Left colon (tissue), 2 donors: ENCODE data around the gene CTH. TPM values are rescaled to one million over a fixed set of nuclear protein-coding genes. Genes with fewer than 3 reads are reported as not detected.

Experiments used
- ATAC-seq: fragments of 200-7000 bp; cut with Tn5 transposase; one replicate; pipeline ENCODE4 v1.9.1; 2020; ENCODE audit warnings: mild to moderate bottlenecking, moderate library complexity
- DNase-seq, 2 donors: peaks; one replicate each; pipeline ENCODE4 v3.0.0-alpha.2; 2020
- intact Hi-C, 2 donors: fragments of 100-400 bp; cut with DNase I in 1 of 2; cut with micrococcal nuclease in 1 of 2; formaldehyde crosslinking; loops; one replicate each; pipeline versions ENCODE4 v1.11.2 to v1.14.0; 2022; cut with DNase I, micrococcal nuclease
- total RNA-seq, 2 donors: library from RNA; stranded (reverse); fragmentation: NEBNext Ultra II Directional; extraction: Animal tissue kit (Norgen Biotek cat#: 25700); gene quantifications; one replicate each; pipeline ENCODE4 v1.2.1, GENCODE V29; 2021
- donor health status: DM: no; HTN: no; CAD: no.
- donor health status: DM: yes; HTN: yes; CAD: no.

CTH gene
- total RNA-seq, 2 donors from 2014 or later: 6.4 to 9.1 TPM

DNA sequence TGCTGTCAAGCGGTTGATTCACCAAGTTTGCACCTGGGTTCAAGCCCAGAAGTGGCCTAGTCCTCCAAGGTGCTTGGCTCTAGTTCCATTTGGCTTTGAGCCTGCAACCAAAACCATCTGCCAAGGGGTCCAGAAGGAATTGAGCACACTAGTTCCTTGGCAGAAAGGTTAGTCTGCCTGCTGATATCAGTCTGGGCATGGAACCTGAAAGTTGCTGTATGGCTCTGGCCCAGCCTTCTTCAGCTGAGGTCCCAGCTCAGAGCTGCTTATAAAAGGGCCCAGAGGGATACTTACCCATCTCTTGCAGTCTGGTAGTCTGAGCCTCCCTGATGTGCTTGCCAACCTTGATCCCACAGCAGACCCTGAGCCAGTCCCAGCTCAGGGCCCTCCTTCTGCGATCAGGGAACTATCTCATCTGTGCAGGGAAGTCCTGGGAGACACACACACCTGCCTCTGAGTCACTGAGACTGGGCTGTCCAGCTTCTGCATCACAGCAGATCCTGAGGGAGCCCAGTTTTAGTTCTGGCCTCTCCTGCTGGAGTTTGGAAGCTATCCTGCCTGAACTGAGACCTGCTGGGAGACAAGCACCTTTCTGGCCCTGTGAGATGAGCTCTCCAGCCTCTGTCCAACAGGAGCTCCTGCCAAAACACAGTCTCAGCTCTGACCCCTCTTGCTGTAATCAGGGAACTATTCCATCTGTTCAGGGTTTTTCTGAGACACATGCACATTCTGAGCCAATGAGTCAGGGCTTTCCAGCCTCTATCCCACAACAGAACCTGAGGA is 75.8 kb downstream of the CTH start:
- DNase-seq (no peak), ATAC-seq (no peak)
- intact Hi-C loops: no loop called here

DNA sequence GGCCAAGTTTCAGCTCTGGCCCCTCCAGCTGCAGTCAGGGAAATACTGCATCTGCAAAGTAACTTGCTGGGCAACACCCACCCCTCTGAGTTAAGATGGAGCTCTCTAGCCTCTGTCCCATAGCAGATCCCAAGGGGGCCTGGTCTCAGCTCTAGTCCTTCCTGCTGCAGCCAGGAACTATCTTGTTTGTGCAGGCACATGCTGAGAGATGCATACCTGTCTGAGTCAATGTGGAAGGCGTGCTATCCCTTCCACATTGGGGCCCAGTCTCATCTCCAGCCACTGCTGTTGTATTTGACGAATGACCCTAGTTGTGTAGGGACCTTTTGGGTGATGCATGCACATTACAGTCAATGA is 76.4 kb downstream of the CTH start:
- ATAC-seq: no peak
- intact Hi-C loops: no loop called here

DNA sequence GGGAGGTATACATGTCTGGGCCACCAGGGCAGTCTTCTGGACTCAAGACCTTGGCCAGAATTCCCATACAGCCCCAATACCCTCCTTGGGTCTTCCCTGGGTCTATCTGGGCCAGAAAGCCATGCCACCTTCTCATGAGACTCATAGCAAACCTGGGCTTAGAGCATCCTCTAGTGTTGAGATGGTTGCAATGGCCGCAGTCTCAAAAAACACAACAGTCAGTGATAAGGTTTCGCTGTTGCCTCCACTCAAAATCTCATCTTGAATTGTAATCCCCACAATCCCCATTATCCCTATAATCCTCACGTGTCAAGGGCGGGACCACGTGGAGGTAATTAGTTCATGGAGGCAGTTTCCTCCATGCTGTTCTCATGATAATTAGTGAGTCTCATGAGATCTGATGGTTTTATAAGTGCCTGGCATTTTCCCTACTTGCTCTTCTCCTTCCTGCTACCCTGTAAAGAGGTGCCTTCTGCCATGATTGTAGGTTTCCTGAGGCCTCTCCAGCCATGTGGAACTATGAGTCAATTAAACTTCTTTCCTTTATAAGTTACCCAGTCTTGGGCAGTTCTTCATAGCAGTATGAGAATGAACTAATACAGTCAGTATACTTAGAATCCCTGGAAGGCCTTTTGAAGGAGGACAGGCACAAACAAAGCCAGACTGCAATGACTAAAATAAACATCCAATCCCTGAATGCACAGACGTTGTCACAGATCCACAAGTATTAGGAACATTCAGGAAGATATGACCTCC is 77.0 kb downstream of the CTH start:
- intact Hi-C loops: no loop called here
- no peak for DNase-seq
- peak; percentile 85 for ATAC-seq

More for the DNA sequence above, 76.4 kb downstream of the CTH start:
- DNase-seq: no peak

Other genes starting within 250 kb of the CTH start
- gene LRRC40, start 205.7 kb upstream of the CTH start, total RNA-seq: 1 to 10 TPM; 9.6 to 9.7 TPM
- 100 to 1,000 TPM in 1 of 2 donors, 10 to 100 TPM in 1; 97.8 to 102 TPM for gene SRSF11, start 189.9 kb upstream of the CTH start, total RNA-seq
- gene ANKRD13C, start 56.5 kb upstream of the CTH start, total RNA-seq: 10 to 100 TPM; 23.2 to 23.6 TPM